PC-3 (cell line): ENCODE results near the gene TSSC4. TPM values are rescaled to one million over a fixed set of nuclear protein-coding genes. Genes with fewer than 3 reads are reported as not detected.

ENCODE experiments used
- ATAC-seq: fragments of 200-7000 bp; cut with Tn5 transposase; 2 replicates; pipeline ENCODE4 v1.9.1; 2020; ENCODE audit warnings: mild to moderate bottlenecking, moderate library complexity
- BruUV-seq: library from RNA; stranded (reverse); fragments of 400-500 nt; replicated peaks from 2 replicates; lab custom pipeline; 2021; lab: Mats Ljungman, UMichigan
- CTCF ChIA-PET: fragments of 300-600 bp; sonication (Branson Sonifier 250); formaldehyde crosslinking; loops from one replicate; lab custom pipeline; 2022; ENCODE audit warnings: antibody characterized with exemption; lab: Charles Lee
- POLR2A ChIA-PET: fragments of 300-600 bp; sonication (Branson Sonifier 250); formaldehyde crosslinking; loops from one replicate; lab custom pipeline; 2022; ENCODE audit warnings: antibody characterized with exemption; ENCODE audit not compliant: unreplicated experiment; lab: Charles Lee
- DNase-seq: peaks from one replicate; pipeline ENCODE4 v3.0.0-alpha.2; 2015
- H2AFZ ChIP-seq: fragments of 300-600 bp; sonication (generic); 2 replicates; pipeline ENCODE4 v1.6.0; 2016; ENCODE audit warnings: antibody characterized with exemption, low read length
- H3F3A ChIP-seq: fragments of 300-600 bp; sonication (generic); one replicate; pipeline ENCODE4 v1.6.0; 2017; ENCODE audit warnings: antibody characterized with exemption, low read length, control low read depth, mild to moderate bottlenecking; ENCODE audit not compliant: unreplicated experiment
- H3K27ac ChIP-seq: fragments of 300-600 bp; sonication (generic); 2 replicates; pipeline ENCODE4 v1.5.1; 2016; ENCODE audit warnings: mild to moderate bottlenecking, low read length
- H3K27me3 ChIP-seq: fragments of 300-600 bp; sonication (generic); 2 replicates; pipeline ENCODE4 v1.6.1; 2016; ENCODE audit warnings: low read length, mixed read lengths
- H3K36me3 ChIP-seq: fragments of 300-600 bp; sonication (generic); 2 replicates; pipeline ENCODE4 v1.6.1; 2016; ENCODE audit warnings: low read depth, mixed run types, low read length, mixed read lengths
- H3K4me1 ChIP-seq: fragments of 300-600 bp; sonication (generic); 2 replicates; pipeline ENCODE4 v1.5.1; 2016; ENCODE audit warnings: low read length; ENCODE audit not compliant: insufficient read depth
- H3K4me2 ChIP-seq: fragments of 300-600 bp; sonication (generic); 2 replicates; pipeline ENCODE4 v1.6.0; 2016; ENCODE audit warnings: low read length
- H3K4me3 ChIP-seq: fragments of 300-600 bp; sonication (generic); 2 replicates; pipeline ENCODE4 v1.5.1; 2016; ENCODE audit warnings: mild to moderate bottlenecking, low read length, mixed read lengths
- H3K79me2 ChIP-seq: fragments of 300-600 bp; sonication (generic); 2 replicates; pipeline ENCODE4 v1.6.1; 2017; ENCODE audit warnings: low read length, mixed read lengths
- H3K9ac ChIP-seq: fragments of 300-600 bp; sonication (generic); 2 replicates; pipeline ENCODE4 v1.6.0; 2016; ENCODE audit warnings: mild to moderate bottlenecking, low read length
- H3K9me2 ChIP-seq: fragments of 300-600 bp; sonication (generic); replicated peaks from 2 replicates; pipeline ENCODE4 v1.6.1; 2016; ENCODE audit warnings: mixed run types, low read length, mixed read lengths
- H3K9me3 ChIP-seq: fragments of 300-600 bp; sonication (generic); 2 replicates; pipeline ENCODE4 v1.6.1; 2016; ENCODE audit warnings: low read length, mixed read lengths
- H4K20me1 ChIP-seq: fragments of 300-600 bp; sonication (generic); 2 replicates; pipeline ENCODE4 v1.6.1; 2016; ENCODE audit warnings: low read length, mixed read lengths
- CTCF ChIP-seq: fragments of 300-600 bp; sonication (generic); conservative IDR thresholded peaks from 2 replicates; pipeline ENCODE4 v1.5.1; 2017; ENCODE audit warnings: antibody characterized with exemption, low read depth, mild to moderate bottlenecking, low read length
- EZH2 ChIP-seq: fragments of 300-600 bp; sonication (generic); IDR thresholded peaks from one replicate; pipeline ENCODE4 v1.6.1; 2017; ENCODE audit warnings: antibody characterized with exemption, mild to moderate bottlenecking, low read length; ENCODE audit not compliant: unreplicated experiment
- EZH2phosphoT487 ChIP-seq: fragments of 300-600 bp; sonication (generic); IDR thresholded peaks from 2 replicates; pipeline ENCODE4 v1.6.1; 2018; ENCODE audit warnings: mild to moderate bottlenecking, antibody characterized with exemption, low read length, borderline replicate concordance
- intact Hi-C: fragments of 100-400 bp; cut with micrococcal nuclease; formaldehyde crosslinking; loops from 2 replicates; pipeline ENCODE4 v1.9.0; 2023
- total RNA-seq: library from RNA; depleted of rRNA; stranded (reverse); fragments of >200 nt; gene quantifications from 2 replicates; pipeline ENCODE4 v1.2.3, GENCODE V29; 2014

The TSSC4 gene
- total RNA-seq, 1 experiment from 2014 or later: 88.3 TPM

DNA sequence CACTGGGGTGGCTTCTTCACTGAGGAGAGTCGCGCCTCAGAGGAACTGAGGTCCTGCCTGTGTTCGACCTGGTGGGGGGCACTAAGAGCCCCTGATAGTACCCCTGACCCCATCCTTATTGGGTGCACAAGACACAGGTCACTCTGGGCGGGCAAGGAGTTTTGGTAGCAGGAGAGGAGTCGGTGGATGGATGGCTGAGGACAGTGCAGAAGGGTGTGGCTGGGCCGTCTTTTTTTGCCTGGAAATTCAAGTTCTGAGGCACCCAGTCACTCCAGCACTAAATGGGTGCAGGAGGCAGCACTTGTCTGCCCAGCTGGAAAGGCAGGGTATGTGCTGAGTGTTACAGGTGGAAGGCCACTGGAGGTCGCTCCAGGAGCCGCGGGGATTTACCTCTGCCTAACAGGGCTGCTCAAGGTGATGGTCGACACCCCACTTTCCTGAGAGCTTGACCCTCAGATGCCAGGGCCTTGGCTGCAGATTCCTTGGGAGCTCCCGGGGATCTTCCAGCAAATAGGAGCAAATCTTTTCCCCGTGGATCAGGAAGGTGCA, 960 bp downstream of the TSSC4 start:
- H3K4me2 ChIP-seq: peak overlapping the region; percentile 99
- H3K27ac ChIP-seq: no peak overlapping the region
- no peaks in the 10 kb centered on the region for H3K9me2 ChIP-seq
- H3F3A ChIP-seq: no peaks in the 10 kb centered on the region
- CTCF ChIA-PET: no interaction called here
- H4K20me1 ChIP-seq: no peaks in the 10 kb centered on the region
- BruUV-seq: no TSS peak
- POLR2A ChIA-PET: no interaction called here
- ATAC-seq (no peak), DNase-seq (peak; percentile 15)
- intact Hi-C loops: loop anchor here (5.0 kb wide), 1 partner anchor 219 kb away; no protein-coding TSS in a partner anchor
- TF ChIP-seq EZH2 (no peak), CTCF (peak; percentile 44)
- H2AFZ ChIP-seq: no peak overlapping the region
- H3K4me3 ChIP-seq: peak overlapping the region; percentile 98
- no peaks in the 10 kb centered on the region for H3K27me3 ChIP-seq
- H3K36me3 ChIP-seq: 0 out of 2 replicates have a peak, but pooled peaks cover 5% of the 10 kb centered on the region
- no peaks in the 10 kb centered on the region for H3K9me3 ChIP-seq
- H3K9ac ChIP-seq: peak overlapping the region; percentile 97
- H3K79me2 ChIP-seq: peaks cover 31% of the 10 kb centered on the region
- H3K4me1 ChIP-seq: peaks cover 11% of the 10 kb centered on the region

DNA sequence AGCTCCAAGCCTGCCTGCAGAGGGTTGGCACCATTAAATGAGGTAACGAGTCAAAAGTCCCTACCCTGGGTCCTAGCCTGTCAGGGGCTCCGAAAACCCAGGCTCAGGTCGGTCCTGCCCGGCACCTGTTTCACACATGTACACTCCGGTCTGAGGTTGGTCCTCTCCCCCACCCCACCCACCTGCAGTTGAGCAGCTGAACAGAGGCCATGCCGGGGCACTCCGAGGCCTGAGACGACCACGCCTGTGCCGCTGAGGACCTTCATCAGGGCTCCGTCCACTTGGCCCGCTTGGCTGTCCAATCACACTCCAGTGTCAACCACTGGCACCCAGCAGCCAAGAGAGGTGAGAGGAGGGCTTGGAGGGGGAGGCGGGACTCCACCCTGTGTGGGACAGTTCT, 1.6 kb downstream of the TSSC4 start:
- no TSS peak for BruUV-seq
- Histone ChIP-seq H3K4me2 (peak overlapping the region; percentile 99), H4K20me1 (no peaks in the 10 kb centered on the region), H3K27ac (no peak overlapping the region), H3K36me3 (0 out of 2 replicates have a peak, but pooled peaks cover 5% of the 10 kb centered on the region), H3K27me3 (no peaks in the 10 kb centered on the region), H3K9ac (peak overlapping the region; percentile 97; the same call in 1 of the 2 replicates), H3F3A (no peaks in the 10 kb centered on the region), H3K9me2 (no peaks in the 10 kb centered on the region), H3K9me3 (no peaks in the 10 kb centered on the region), H2AFZ (no peak overlapping the region), H3K79me2 (peaks cover 31% of the 10 kb centered on the region), H3K4me1 (peaks cover 11% of the 10 kb centered on the region), H3K4me3 (peak overlapping the region; percentile 98)
- DNase-seq (no peak), ATAC-seq (no peak)
- ChIA-PET POLR2A (no interaction called here), CTCF (no interaction called here)
- intact Hi-C loops: loop anchor here (5.0 kb wide), 1 partner anchor 220 kb away; no protein-coding TSS in a partner anchor
- no peak for TF ChIP-seq EZH2phosphoT487
- no peak for TF ChIP-seq CTCF
- no peak for TF ChIP-seq EZH2

GRCh38 chr11:2402890-2403645, 2.5 kb downstream of the TSSC4 start:
- no peak overlapping the region for H3K9ac ChIP-seq
- POLR2A ChIA-PET: no interaction called here
- intact Hi-C loops: loop anchor here (5.0 kb wide), 1 partner anchor 221 kb away; no protein-coding TSS in a partner anchor
- H3K9me3 ChIP-seq: no peaks in the 10 kb centered on the region
- H3K4me2 ChIP-seq: no peak overlapping the region
- no peak overlapping the region for H3K27ac ChIP-seq
- no peaks in the 10 kb centered on the region for H4K20me1 ChIP-seq
- no peaks in the 10 kb centered on the region for H3K9me2 ChIP-seq
- H3K36me3 ChIP-seq: 0 out of 2 replicates have a peak, but pooled peaks cover 5% of the 10 kb centered on the region
- H2AFZ ChIP-seq: no peak overlapping the region
- no peak for TF ChIP-seq CTCF
- no peak for TF ChIP-seq EZH2
- no peak for TF ChIP-seq EZH2phosphoT487
- BruUV-seq: no TSS peak
- CTCF ChIA-PET: no interaction called here
- peaks cover 11% of the 10 kb centered on the region for H3K4me1 ChIP-seq
- H3K79me2 ChIP-seq: peaks cover 31% of the 10 kb centered on the region
- no peak overlapping the region for H3K4me3 ChIP-seq
- no peaks in the 10 kb centered on the region for H3K27me3 ChIP-seq
- no peak for ATAC-seq
- no peaks in the 10 kb centered on the region for H3F3A ChIP-seq
- DNase-seq: no peak
